Keratinocyte (primary cell): Measurements from ENCODE around the gene TAS1R3. TPM values are rescaled to one million over a fixed set of nuclear protein-coding genes. Genes with fewer than 3 reads are reported as not detected.

Experiments
- DNase-seq: peaks from one replicate; pipeline ENCODE4 v3.0.0-alpha.2; 2011; ENCODE audit warnings: low read depth, missing footprints, low spot score
- FAIRE-seq: peaks from 2 replicates; lab custom pipeline; 2011; peaks lifted over from hg19 to GRCh38; lab: Jason Lieb, UNC
- H2AFZ ChIP-seq: 2 replicates; pipeline ENCODE4 v1.6.0; 2012; ENCODE audit warnings: low read length, control low read depth, inconsistent platforms; ENCODE audit not compliant: control insufficient read depth
- H3K27ac ChIP-seq: 2 replicates; pipeline ENCODE4 v1.5.1; 2011; ENCODE audit warnings: low read length; ENCODE audit not compliant: control insufficient read depth, insufficient read depth
- H3K27me3 ChIP-seq: 3 replicates; pipeline ENCODE4 v1.6.0; 2011; ENCODE audit warnings: low read length; ENCODE audit not compliant: control insufficient read depth, insufficient read depth; ENCODE audit errors: extremely low read depth
- H3K36me3 ChIP-seq, 2 experiments: 2 replicates in 1 of 2; 3 replicates in 1 of 2; pipeline ENCODE4 v1.5.1; 2011; ENCODE audit warnings: low read length in 2 of 2, mild to moderate bottlenecking in 1 of 2; ENCODE audit not compliant: control insufficient read depth in 2 of 2, insufficient read depth in 2 of 2; ENCODE audit errors: extremely low read depth in 1 of 2
- H3K4me1 ChIP-seq: 3 replicates; pipeline ENCODE4 v1.5.1; 2011; ENCODE audit warnings: low read length; ENCODE audit not compliant: control insufficient read depth, insufficient read depth; ENCODE audit errors: extremely low read depth
- H3K4me2 ChIP-seq: 3 replicates; pipeline ENCODE4 v1.6.0; 2011; ENCODE audit warnings: low read depth, low read length; ENCODE audit not compliant: control insufficient read depth, insufficient read depth; ENCODE audit errors: extremely low read depth
- H3K4me3 ChIP-seq, 3 experiments: fragments of 200-600 bp in 1 of 3; sonication (generic) in 1 of 3; 2 replicates in 2 of 3; 3 replicates in 1 of 3; pipeline ENCODE4 v1.5.1; 2011 to 2016; ENCODE audit warnings: low read length in 3 of 3, mild to moderate bottlenecking in 3 of 3, control low read depth in 2 of 3, inconsistent platforms in 1 of 3, low read depth in 1 of 3, mixed read lengths in 1 of 3, mixed run types in 1 of 3, moderate library complexity in 1 of 3; ENCODE audit not compliant: control insufficient read depth in 2 of 3, insufficient read depth in 2 of 3; ENCODE audit errors: extremely low read depth in 1 of 3
- H3K79me2 ChIP-seq: 2 replicates; pipeline ENCODE4 v1.6.0; 2012; ENCODE audit warnings: low read length; ENCODE audit not compliant: control insufficient read depth, insufficient read depth
- H3K9ac ChIP-seq: 3 replicates; pipeline ENCODE4 v1.6.0; 2011; ENCODE audit warnings: low read length; ENCODE audit not compliant: control insufficient read depth, insufficient read depth; ENCODE audit errors: extremely low read depth
- H3K9me1 ChIP-seq: 3 replicates; pipeline ENCODE4 v1.6.0; 2011; ENCODE audit warnings: low read length; ENCODE audit not compliant: control insufficient read depth, insufficient read depth; ENCODE audit errors: extremely low read depth
- H3K9me3 ChIP-seq: 2 replicates; pipeline ENCODE4 v1.5.1; 2012; ENCODE audit warnings: low read depth, low read length; ENCODE audit not compliant: control insufficient read depth
- H4K20me1 ChIP-seq: 3 replicates; pipeline ENCODE4 v1.6.0; 2011; ENCODE audit warnings: low read length; ENCODE audit not compliant: control insufficient read depth, insufficient read depth; ENCODE audit errors: extremely low read depth
- EZH2 ChIP-seq: IDR thresholded peaks from one replicate; pipeline ENCODE4 v1.6.1; 2012; ENCODE audit warnings: inconsistent platforms, mild to moderate bottlenecking, low read length, moderate library complexity
- dilution Hi-C: fragments of 300-500 bp; cut with MboI; formaldehyde crosslinking; loops from one replicate; pipeline ENCODE4 v1.7.0; 2020; ENCODE audit warnings: low sequenced_read_pairs; ENCODE audit not compliant: extremely low pct_ligation_motif_present
- polyA plus RNA-seq, 5 experiments: library from polyadenylated mRNA; depleted of rRNA in 3 of 5; stranded (reverse) in 3 of 5; stranded (forward) in 1 of 5; unstranded in 1 of 5; fragments of >200 nt; gene quantifications; 1 replicate in 1 of 5; 2 replicates in 3 of 5; 3 replicates in 1 of 5; pipeline versions ENCODE4 v1.2.1 to v1.2.3, GENCODE V29; 2011 to 2012; ENCODE audit warnings: missing spikeins in 2 of 5, low read depth in 1 of 5, low replicate concordance in 1 of 5
- TF ChIP-seq, protein P1 (sequence below), 3 experiments: IDR thresholded peaks in 1 of 3; conservative IDR thresholded peaks in 1 of 3; optimal IDR thresholded peaks in 1 of 3; 2 replicates in 2 of 3; 3 replicates in 1 of 3; pipeline versions ENCODE3 to v1.5.1; 2011; ENCODE audit warnings: low read length in 3 of 3, mild to moderate bottlenecking in 3 of 3, moderate library complexity in 2 of 3, control low read depth in 1 of 3, inconsistent platforms in 1 of 3; ENCODE audit not compliant: insufficient read depth in 2 of 3; ENCODE audit errors: extremely low read depth in 1 of 3

The TAS1R3 gene
- polyA plus RNA-seq, 1 donor (not counting 4 experiments of a cell fraction or from before 2014, with no cell fraction given), result 0.04 TPM

- Histone ChIP-seq H3K4me1 (peaks cover 9% of the 10 kb centered on the region), H3K36me3 (no peaks in the 10 kb centered on the region), H3K79me2 (no peaks in the 10 kb centered on the region), H3K9ac (no peak overlapping the region), H3K27me3 (peaks cover 5% of the 10 kb centered on the region), H3K27ac (no peak overlapping the region), H3K9me3 (no peaks in the 10 kb centered on the region), H4K20me1 (peaks cover 6% of the 10 kb centered on the region), H3K4me3 (no peak overlapping the region), H3K9me1 (no peaks in the 10 kb centered on the region), H3K4me2 (no peak overlapping the region), H2AFZ (no peak overlapping the region)
- no peak for DNase-seq
- no peak for TF ChIP-seq EZH2
- TF ChIP-seq, protein P1, sequence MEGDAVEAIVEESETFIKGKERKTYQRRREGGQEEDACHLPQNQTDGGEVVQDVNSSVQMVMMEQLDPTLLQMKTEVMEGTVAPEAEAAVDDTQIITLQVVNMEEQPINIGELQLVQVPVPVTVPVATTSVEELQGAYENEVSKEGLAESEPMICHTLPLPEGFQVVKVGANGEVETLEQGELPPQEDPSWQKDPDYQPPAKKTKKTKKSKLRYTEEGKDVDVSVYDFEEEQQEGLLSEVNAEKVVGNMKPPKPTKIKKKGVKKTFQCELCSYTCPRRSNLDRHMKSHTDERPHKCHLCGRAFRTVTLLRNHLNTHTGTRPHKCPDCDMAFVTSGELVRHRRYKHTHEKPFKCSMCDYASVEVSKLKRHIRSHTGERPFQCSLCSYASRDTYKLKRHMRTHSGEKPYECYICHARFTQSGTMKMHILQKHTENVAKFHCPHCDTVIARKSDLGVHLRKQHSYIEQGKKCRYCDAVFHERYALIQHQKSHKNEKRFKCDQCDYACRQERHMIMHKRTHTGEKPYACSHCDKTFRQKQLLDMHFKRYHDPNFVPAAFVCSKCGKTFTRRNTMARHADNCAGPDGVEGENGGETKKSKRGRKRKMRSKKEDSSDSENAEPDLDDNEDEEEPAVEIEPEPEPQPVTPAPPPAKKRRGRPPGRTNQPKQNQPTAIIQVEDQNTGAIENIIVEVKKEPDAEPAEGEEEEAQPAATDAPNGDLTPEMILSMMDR (optimal IDR thresholded peaks at IDR 0.05 in 1 of 3, IDR thresholded peaks at IDR 0.05 in 1 of 3, conservative IDR thresholded peaks at IDR 0.05 in 1 of 3; ENCODE audit: extremely low read depth in 1 of 3, insufficient read depth in 2 of 3, low read length in 3 of 3), result no peak
- dilution Hi-C loops, result no loop called here
- no peak for FAIRE-seq
Observed at GRCh38 chr1:1293263-1294249, 37.5 kb upstream of the TAS1R3 start.

GRCh38 chr1:1294250-1294890, 36.7 kb upstream of the TAS1R3 start:
- Histone ChIP-seq H3K9me3 (no peaks in the 10 kb centered on the region), H3K9me1 (no peaks in the 10 kb centered on the region), H3K4me1 (peaks cover 9% of the 10 kb centered on the region), H3K79me2 (no peaks in the 10 kb centered on the region), H3K27ac (no peak overlapping the region), H3K9ac (no peak overlapping the region), H4K20me1 (peaks cover 6% of the 10 kb centered on the region), H3K36me3 (peaks cover 0 to 1% of the 10 kb centered on the region in 2 experiments), H3K4me2 (no peak overlapping the region), H3K4me3 (no peak overlapping the region), H3K27me3 (peaks cover 5% of the 10 kb centered on the region), H2AFZ (no peak overlapping the region)
- DNase-seq (no peak), FAIRE-seq (no peak)
- dilution Hi-C loops, result no loop called here
- TF ChIP-seq, protein P1 (optimal IDR thresholded peaks at IDR 0.05 in 1 of 3, IDR thresholded peaks at IDR 0.05 in 1 of 3, conservative IDR thresholded peaks at IDR 0.05 in 1 of 3; ENCODE audit: extremely low read depth in 1 of 3, insufficient read depth in 2 of 3, low read length in 3 of 3), result no peak
- TF ChIP-seq EZH2, result no peak
